GM18520 (cell line): Measurements from ENCODE around the gene DDB1.

Source experiments
- ATAC-seq: cut with Tn5 transposase; IDR thresholded peaks from one replicate; pipeline ENCODE4 v1.9.1; 2021; ENCODE audit not compliant: unreplicated experiment

The DDB1 gene

DNA sequence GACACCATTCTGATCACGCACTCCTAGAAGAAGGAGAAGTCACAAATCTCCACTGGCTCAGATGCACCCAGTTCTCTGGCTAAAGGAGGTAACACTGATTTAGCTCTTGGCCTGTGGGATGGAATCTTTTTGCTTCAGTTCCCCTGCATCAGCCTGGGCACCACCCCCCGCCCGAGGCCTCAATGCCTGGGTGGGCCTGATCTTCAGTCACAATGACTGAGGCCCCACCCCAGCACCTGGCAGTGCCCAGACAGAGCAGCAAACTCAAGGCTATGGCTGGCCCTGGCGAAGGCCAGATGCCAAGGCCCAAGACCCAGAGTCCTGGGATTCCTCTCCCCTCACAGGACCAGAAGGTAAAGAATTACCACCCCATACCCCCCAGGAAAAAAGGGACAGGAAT lies 23.8 kb upstream of the DDB1 start:
- ATAC-seq: no peak

DNA sequence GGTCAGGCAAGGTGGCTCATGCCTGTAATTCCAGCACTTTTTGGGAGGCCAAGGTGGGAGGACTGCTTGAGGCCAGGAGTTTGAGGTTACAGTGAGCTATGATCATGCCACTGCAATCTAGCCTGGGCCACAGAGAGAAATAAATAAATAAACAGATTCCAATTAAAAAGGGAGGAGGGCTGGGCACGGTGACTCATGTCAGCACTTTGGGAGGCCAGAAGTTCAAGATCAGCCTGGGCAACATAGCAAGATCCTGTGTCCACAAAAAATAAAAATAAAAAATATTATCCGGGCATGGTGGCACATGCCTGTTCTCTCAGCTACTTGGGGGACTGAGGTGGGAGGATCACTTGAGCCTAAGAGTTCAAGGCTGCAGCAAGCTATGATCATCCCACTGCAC lies 21.3 kb upstream of the DDB1 start:
- ATAC-seq: no peak

DNA sequence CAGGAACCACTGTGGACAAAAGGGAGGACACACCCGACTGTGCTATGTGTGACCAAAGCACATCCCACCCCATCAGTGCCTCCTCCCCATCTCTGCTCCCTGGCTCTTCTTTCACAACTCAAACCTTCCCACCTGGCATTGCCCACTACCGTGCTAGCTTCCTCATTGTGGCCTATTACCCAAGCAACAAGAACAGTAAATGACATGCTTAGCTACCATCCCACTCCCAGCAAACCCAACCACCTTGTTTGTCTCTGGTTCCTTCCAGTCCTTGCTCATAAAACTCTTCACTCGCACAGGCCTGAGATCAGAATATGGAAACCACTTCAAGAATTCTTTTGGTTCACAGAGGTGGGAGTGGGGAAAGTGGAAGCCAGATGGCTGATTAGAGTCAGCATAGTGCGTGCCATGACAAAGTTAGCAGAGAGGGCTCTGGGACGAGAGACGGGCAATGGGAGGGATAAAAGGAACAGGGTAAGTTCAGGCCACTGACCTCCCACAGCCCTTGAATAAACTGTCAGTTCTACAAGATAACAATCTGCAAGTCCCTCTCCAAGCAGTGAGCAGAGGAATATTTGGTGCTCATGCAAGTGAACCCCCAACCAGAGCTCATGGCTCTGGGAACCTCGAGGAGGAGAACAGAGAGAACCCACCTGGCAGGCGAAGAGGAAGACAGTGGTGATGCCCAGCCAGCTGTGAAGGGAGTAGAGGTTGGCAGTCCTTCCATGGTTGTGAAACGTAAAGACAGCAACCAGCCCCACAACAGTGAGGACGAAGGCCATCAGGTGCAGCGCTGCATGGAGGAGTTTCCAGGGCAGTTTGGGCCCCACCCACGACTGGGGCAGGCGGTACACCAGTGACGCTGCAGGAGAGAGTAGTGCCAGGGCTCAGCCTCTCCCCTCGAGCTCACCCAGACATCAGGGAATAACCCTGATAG lies 20.5 kb upstream of the DDB1 start:
- ATAC-seq: no peak

DNA sequence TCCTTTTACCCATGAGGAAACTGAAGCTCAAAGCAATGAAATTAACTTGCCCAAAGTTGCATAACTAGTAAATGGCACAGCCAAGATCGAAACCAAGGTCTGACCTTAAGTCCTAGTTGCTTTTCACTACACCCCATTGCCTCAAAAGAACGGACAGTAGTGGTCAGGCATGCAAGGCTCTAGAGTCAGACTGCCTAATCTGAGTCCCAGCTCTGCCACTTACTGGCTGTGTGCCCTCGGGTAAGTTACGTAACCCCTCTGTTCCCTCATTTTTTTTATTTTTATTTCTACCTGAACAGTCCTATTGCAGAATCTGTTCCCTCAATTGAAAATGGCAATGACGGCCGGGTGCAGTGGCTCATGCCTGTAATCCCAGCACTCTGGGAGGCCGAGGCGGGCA lies 19.1 kb upstream of the DDB1 start:
- no peak for ATAC-seq

DNA sequence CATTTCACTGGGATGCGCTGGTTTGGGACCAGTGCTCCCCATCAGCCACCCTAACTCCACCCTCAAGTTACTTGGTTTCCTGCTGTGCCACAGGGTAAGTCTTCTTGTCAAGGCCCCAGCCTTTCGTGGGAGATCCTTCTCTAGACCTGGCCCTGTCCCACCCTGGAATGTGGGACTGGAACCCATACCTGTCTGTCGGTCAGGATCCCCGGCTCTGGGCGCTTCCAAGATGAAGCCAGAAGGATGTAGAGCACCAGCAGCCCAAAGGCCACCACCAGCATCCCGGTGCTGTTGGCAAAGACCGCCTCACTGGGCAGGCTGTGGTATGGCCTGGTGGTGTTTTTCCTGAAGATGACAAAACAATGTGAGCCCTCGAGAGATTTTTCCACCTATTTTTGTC lies 17.9 kb upstream of the DDB1 start:
- ATAC-seq: no peak

DNA sequence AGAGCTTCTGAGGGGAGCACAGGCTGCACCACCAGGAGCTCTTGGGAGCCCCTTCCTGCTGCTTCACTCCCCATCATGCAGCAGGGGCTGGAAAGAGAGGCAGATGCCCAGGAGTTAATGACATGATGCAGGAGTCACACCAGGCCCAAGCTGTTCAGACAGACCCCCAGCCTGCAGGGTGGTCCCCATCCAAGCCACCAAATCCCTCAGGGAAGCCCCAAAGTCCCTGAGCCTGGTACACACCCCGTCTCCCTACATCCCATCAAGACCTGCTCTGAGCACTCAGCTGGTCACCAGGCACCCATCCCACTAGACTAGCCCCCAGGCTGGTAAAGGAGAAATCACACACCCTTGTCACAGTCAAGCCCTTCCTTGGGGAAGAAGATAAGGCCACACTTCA lies 17.4 kb upstream of the DDB1 start:
- ATAC-seq: no peak

DNA sequence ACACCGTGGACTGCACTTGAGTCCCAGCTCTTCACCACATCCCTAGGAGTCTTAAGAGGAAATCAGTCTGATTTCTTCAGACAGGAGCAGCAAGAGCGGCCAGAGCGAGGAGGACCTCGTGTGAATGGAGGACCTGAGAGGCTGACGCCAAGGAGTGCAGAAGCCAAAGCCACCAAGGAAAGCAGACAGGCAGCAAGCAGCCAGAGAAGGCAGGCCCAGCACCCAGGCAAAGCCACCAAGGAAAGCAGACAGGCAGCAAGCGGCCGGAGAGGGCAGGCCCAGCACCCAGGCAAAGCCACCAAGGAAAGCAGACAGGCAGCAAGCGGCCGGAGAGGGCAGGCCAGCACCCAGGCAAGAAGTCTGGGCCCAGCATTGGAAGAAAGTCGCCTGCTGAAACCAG lies 17.0 kb upstream of the DDB1 start:
- no peak for ATAC-seq

DNA sequence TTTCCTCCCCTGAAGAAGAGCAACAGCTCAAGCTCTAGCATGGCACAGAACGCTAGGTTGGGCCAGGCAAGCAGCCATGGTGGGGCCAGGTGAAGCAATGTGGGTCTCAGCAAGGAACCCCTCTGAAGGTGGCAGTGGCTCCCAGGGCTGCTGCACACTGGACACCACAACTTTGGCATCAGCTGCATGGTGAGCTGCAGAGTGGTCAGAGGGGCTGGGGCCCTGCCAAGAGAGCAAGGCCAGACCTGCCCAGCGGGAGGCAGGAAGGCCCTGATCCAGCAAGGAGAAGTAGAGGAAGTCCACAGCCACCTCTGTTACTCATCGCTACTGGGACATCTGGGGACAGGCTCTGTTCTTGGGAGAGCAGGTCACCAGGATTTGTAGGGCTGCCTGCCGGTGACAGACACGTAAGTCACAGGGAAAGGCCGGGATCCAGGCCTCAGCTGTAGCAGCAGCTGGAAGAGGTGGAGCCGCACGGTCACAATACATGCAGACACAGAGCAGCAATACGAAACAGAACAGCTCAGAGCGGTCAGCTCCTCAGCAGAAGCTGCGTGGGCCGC lies 16.4 kb upstream of the DDB1 start:
- ATAC-seq: no peak

DNA sequence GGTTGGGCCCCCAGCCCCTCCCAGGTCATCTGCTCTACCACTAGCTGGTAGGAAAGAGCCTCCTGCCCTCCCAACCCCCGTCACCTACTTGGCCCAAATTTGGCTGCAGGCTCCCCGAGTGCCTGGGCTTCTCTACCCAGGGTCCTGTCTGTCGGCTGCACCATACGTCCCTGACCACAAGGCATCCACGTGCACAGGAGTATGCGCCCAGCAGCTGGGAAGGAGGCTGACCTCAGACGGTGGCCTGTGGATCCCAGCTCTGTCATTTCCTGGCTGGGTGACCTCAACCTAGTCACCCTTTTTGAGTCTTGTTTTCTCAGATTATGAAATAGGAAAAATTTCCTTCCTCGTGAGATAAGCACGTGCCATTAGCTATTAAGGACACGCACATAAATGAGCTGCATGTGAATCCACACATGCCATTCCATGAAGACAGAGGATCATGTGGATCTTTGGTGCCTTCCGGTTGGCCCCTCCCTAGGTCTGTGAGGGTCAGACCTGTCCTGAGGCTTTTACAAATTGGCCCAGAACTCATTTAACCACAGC lies 15.1 kb upstream of the DDB1 start:
- ATAC-seq: no peak

DNA sequence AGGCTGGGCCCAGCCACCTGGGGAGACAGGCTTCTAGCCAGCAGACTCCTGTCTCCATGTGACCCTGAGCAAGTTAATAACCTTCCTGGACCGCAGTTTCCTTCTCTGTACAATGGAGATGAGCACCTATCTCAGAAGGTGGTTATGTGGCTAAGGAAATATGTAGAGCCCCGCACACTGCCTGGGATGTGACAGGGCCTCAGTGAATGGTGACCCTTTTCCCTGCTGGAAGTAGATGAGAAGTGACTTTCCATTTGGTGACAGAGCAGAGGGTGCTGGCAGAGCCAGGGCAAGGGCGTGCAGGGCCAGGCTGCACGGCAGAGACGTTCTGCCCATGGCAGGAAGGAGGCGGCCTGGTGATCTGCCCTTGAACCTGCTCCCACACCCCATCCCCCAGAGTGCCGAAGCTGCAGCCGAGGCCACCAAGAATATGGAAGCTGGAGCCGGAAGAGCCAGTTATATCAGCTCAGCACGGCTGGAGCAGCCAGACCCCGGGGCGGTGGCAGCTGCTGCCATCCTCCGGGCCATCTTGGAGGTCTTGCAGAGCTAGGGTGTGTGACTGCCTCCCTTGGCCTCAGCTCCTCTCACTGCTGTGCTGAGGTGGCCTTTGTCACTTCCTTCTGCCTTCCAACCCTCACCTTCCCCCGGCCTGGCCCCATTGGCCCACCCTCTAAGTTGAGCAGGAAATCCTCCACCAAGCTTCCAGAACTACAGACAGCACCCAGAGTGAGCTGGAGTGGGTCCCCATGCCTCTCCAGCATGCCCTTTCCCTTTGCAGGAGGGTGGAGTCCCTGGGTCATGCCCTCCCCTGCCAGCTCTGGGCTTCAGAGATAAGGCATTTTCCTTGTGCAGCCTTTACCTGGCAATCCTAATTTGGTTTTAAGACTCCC lies 13.3 kb upstream of the DDB1 start:
- ATAC-seq: no peak

DNA sequence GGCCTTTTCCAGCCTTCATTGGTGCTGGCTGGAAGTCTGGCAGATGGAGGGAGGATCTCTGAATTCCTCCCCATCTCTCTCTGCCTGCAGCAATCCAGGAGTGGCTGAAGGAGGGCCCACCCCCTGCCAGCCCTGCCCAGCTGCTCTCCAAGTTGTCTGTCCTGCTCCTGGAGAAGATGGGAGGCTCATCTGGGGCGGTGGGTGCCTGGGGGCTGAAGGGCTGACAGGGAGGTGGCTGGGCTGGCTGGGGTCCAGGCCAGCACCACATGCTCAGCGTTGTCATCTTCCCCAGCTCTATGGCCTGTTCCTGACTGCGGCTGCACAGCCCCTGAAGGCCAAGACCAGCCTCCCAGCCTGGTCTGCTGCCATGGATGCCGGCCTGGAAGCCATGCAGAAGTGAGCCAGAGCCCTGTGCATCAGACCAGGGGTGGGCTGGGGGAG lies 12.3 kb upstream of the DDB1 start:
- ATAC-seq: no peak

DNA sequence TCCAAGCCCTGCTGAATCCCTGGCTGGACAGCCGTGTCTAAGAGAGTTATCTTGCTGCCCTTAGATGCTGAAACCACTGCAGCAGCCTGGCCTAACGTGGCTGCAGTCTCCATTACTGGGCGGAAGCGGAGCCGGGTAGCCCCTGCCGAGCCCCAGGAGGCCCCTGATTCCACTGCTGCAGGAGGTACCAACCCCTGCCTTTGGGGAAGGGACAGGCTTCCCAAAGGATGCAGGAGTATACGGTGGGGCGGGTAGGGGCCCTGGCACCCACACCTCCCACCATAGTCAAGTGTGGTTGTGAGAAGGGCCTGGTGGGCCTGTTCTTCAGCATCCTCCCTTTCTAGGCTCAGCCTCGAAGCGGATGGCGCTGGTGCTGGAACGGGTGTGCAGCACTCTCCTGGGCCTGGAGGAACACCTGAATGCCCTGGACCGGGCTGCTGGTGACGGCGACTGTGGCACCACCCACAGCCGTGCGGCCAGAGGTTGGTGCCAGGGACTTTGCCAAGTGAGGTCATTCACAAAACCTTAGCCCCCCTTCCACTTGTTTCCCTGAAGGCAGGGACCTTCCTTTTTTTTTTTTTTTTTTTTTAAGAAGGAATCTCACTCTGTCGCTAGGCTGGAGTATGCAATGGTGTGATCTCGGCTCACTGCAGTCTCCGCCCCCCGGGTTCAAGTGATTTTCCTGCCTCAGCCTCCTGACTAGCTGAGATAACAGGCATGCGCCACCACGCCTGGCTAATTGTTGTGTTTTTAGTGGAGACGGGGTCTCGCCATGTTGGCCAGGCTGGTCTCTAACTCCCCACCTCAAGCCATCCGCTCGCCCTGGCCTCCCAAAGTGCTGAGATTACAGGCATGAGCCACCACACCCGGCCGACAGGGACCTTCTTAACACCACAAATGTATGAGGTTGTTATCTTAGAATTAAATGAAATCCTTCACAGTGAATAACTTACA lies 11.2 kb upstream of the DDB1 start:
- no peak for ATAC-seq

DNA sequence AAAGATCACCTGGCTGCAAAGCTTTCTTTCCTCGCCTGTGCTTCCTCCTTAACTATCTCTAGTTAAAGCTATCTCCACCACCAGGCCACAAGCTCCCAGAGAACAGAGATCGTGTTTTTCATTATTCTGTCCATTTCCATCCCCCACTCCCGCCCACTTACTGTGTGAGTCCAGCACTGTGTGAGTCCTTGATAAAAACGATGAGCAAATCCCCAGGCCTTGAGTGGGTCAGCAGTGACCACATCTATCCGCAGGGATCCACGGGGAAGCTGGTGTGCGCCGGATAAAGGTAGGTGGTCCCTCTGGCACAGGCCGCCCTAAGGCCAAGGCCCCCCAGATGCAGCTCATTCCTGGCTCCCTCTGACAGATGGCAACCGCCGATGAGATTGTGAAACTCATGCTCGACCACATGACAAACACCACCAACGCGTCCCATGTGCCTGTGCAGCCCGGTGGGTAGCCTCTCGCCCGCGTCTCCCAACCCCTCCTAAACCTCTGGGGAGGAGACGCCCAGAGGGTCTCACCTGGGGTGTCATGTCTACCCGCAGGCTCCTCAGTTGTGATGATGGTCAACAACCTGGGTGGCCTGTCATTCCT lies 9.4 kb upstream of the DDB1 start:
- no peak for ATAC-seq

DNA sequence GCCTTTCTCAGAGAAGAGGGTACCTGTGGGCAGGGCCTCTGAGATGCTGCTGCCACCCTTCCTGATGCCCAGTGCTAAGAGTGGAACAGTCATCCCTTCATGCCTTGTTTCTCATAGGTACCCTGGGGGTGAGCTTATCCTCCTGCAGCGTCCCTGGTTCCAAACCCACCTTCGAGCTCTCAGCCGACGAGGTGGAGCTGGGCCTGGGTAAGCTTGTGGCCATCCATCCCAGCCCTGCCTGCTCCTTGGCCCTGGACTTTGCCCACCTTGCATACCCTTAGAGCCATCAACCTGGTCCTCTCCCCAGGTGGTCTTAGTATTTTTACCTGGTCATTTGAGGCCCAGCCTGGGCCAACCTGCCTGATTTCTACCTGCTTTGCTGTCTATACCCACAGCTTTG lies 8.8 kb upstream of the DDB1 start:
- no peak for ATAC-seq

DNA sequence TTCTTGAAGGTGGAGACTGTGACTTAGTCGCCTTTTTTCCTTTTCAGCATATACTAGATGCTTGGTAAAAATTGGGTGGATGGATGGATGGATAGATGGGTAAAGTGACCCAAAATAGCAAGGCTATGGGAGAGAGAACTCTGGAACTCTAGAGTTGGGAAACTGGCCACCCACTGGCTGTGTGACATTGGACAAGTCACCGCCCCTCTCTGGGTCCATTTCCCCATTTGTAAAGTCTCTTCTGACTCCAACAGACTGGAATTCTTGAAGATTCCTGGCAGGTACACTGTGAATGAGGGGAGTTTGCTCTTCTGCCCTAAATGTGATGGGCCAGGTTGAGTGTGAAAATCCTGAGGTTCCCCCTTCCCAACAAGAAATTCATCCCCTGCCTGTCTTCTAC lies 8.1 kb upstream of the DDB1 start:
- no peak for ATAC-seq

DNA sequence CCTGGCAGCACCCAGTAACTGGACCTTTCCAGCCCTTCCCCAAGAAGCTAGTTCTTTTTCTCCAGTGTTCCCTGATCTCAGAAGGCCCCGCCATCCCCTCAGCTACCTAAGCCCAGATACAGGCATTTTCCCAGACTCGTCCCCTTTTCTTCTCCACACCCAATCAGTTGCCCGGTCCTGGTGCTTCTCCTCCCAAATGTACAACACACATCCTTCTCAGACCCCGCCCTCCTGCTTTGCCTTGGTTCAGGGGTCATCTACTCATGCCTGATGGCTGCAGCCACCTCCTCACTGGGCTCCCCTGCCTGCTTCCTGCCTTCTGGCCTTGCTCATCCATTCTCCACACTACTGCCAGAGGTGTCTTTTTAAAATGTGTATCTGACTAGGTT lies 6.6 kb upstream of the DDB1 start:
- no peak for ATAC-seq

DNA sequence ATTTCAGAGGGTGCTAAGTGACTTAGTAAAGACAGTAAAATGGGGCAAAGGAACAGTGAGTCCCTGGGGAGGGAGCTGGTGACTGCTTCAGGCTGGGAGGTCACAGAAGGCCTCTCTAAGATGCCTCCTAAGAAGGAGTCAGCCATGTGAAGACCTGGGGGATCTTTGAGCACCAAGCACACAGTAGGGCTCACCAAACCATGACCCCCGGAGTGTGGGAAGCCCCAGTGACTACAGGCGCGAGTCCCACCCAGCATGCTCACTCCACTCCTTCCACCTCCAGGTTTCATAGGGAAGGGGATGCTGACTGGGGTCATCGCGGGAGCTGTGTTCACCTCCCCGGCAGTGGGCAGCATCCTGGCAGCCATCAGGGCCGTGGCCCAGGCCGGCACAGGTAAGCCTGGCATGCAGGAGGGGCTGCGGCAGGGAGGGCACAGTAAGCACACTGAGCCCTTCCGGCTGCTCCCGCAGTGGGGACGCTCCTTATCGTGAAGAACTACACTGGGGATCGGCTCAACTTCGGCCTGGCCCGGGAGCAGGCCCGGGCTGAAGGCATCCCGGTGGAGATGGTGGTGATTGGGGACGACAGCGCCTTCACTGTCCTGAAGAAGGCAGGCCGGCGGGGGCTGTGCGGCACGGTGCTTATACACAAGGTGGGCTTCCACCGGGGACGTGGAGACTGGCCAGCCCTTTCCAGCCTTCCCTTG lies 6.0 kb upstream of the DDB1 start:
- no peak for ATAC-seq

DNA sequence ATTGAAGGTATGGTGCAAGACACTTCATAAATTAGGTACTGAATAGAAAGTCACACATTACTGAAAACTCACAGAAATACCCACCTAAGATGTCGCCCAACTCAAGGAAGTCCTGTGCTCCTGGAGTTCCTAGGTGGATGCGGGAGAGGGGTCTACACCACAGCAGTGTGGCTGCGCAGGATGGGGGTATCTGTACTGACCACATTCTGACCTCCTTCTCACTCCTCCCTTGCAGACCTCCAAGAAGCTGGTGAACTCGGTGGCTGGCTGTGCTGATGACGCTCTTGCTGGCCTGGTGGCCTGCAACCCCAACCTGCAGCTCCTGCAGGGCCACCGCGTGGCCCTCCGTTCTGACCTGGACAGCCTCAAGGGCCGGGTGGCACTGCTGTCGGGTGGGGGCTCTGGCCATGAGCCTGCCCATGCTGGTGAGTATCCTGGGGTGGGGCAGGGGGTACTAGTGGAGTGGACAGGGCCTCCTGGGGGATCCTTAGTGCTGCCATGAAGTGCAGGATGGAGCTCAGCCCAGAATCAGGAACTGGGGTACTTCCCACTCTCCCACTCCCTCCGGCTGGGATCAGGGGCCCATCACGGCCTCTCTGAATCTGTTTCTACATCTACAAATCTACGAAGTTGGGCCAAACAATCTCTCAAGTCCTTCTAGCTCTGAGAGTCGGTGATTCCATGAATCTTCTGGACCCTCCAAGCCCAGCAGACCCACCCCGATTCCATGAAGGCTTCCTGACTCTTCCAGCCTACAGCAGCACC lies 5.0 kb upstream of the DDB1 start:
- ATAC-seq: no peak
